HK-2 (cell line): Measurements from ENCODE around the gene BPGM.
A peak's percentile ranks its signal among the peaks of the same experiment; 100 is the strongest.

Experiments used
- DNase-seq: peaks from one replicate; pipeline ENCODE4 v3.0.0-alpha.2; 2018; ENCODE audit not compliant: unreplicated experiment

The BPGM gene

GRCh38 chr7:134646425-134647305, at the start of gene BPGM:
BPGM (plus strand) TSS chr7:134646853; CDS start chr7:134661508, 14,655 bp downstream.
- DNase-seq: peak; percentile 99

- no peak for DNase-seq
Observed at GRCh38 chr7:134599371-134599770, 47.3 kb upstream of the BPGM start.

GRCh38 chr7:134601459-134601858, 45.2 kb upstream of the BPGM start:
- DNase-seq: no peak

GRCh38 chr7:134602881-134603451, 43.7 kb upstream of the BPGM start:
- DNase-seq: no peak

- DNase-seq: peak; percentile 41
Observed at GRCh38 chr7:134605978-134606923, 40.4 kb upstream of the BPGM start.

GRCh38 chr7:134611611-134612151, 35.0 kb upstream of the BPGM start:
- no peak for DNase-seq

GRCh38 chr7:134612197-134612596, 34.5 kb upstream of the BPGM start:
- no peak for DNase-seq

- DNase-seq: no peak
Observed at GRCh38 chr7:134613623-134614347, 32.9 kb upstream of the BPGM start.

GRCh38 chr7:134616611-134617010, 30.0 kb upstream of the BPGM start:
- no peak for DNase-seq

- DNase-seq: no peak
Observed at GRCh38 chr7:134618756-134619530, 27.7 kb upstream of the BPGM start.

- DNase-seq: no peak
Observed at GRCh38 chr7:134619627-134620331, 26.9 kb upstream of the BPGM start.

GRCh38 chr7:134622303-134622995, 24.2 kb upstream of the BPGM start:
- no peak for DNase-seq

- DNase-seq: no peak
Observed at GRCh38 chr7:134623193-134623592, 23.5 kb upstream of the BPGM start.

GRCh38 chr7:134625550-134625949, 21.1 kb upstream of the BPGM start:
- no peak for DNase-seq

GRCh38 chr7:134627109-134627774, 19.4 kb upstream of the BPGM start:
- no peak for DNase-seq

GRCh38 chr7:134627775-134628153, 18.9 kb upstream of the BPGM start:
- no peak for DNase-seq

- no peak for DNase-seq
Observed at GRCh38 chr7:134629445-134629844, 17.2 kb upstream of the BPGM start.

GRCh38 chr7:134630237-134630636, 16.4 kb upstream of the BPGM start:
- DNase-seq: no peak

- DNase-seq: no peak
Observed at GRCh38 chr7:134630893-134631292, 15.8 kb upstream of the BPGM start.
